Caco-2 (cell line): ENCODE data around the gene SLC23A1. TPM values are rescaled to one million over a fixed set of nuclear protein-coding genes. Genes with fewer than 3 reads are reported as not detected.

Experiments used
- Bru-seq: library from RNA; stranded (reverse); fragments of 400-500 nt; gene quantifications from one replicate; lab custom pipeline; 2021; lab: Mats Ljungman, UMichigan
- BruChase-seq, 2 experiments: library from RNA; stranded (reverse); fragments of 400-500 nt; gene quantifications; one replicate each; lab custom pipeline; 2021; lab: Mats Ljungman, UMichigan
- BruUV-seq: library from RNA; stranded (reverse); fragments of 400-500 nt; replicated peaks from 2 replicates; lab custom pipeline; 2021; lab: Mats Ljungman, UMichigan
- CTCF ChIA-PET: fragments of 300-600 bp; sonication (Branson Sonifier 250); formaldehyde crosslinking; loops from one replicate; lab custom pipeline; 2022; ENCODE audit warnings: antibody characterized with exemption; lab: Charles Lee
- POLR2A ChIA-PET: fragments of 300-600 bp; sonication (Branson Sonifier 250); formaldehyde crosslinking; loops from one replicate; lab custom pipeline; 2022; ENCODE audit warnings: antibody characterized with exemption; lab: Charles Lee
- DNase-seq, 2 experiments: peaks; one replicate each; pipeline versions ENCODE4 v3.0.0 to v3.0.0-alpha.2; 2020 to 2022
- H3K27me3 ChIP-seq: replicated peaks from 2 replicates; pipeline ENCODE4 v1.6.0; 2011; ENCODE audit warnings: low read length; ENCODE audit not compliant: control insufficient read depth, insufficient read depth
- H3K36me3 ChIP-seq: 2 replicates; pipeline ENCODE4 v1.5.1; 2011; ENCODE audit warnings: low read length; ENCODE audit not compliant: control insufficient read depth, insufficient read depth
- H3K4me1 ChIP-seq: fragments of 250-450 bp; sonication (Bioruptor Pico); 2 replicates; pipeline ENCODE4 v1.5.1; 2020; ENCODE audit warnings: mild to moderate bottlenecking
- H3K4me3 ChIP-seq: 2 replicates; pipeline ENCODE4 v1.5.1; 2011; ENCODE audit warnings: low read depth, mild to moderate bottlenecking, control low read depth, low read length
- H3K9me3 ChIP-seq: fragments of 250-450 bp; sonication (Bioruptor Pico); 2 replicates; pipeline ENCODE4 v1.5.1; 2020; ENCODE audit warnings: mild to moderate bottlenecking, moderate library complexity
- H3K27ac Mint-ChIP-seq: one replicate; pipeline ENCODE4 v1.8.0; 2022; ENCODE audit warnings: mixed read lengths; ENCODE audit not compliant: unreplicated experiment
- H3K27me3 Mint-ChIP-seq: one replicate; pipeline ENCODE4 v1.8.0; 2022; ENCODE audit warnings: mixed read lengths; ENCODE audit not compliant: insufficient read depth, unreplicated experiment
- H3K36me3 Mint-ChIP-seq: one replicate; pipeline ENCODE4 v1.8.0; 2022; ENCODE audit warnings: mild to moderate bottlenecking, mixed read lengths; ENCODE audit not compliant: insufficient read depth, unreplicated experiment
- H3K4me1 Mint-ChIP-seq: one replicate; pipeline ENCODE4 v1.8.0; 2022; ENCODE audit warnings: low read depth, mixed read lengths; ENCODE audit not compliant: unreplicated experiment
- H3K4me3 Mint-ChIP-seq: one replicate; pipeline ENCODE4 v1.8.0; 2022; ENCODE audit warnings: mild to moderate bottlenecking, moderate library complexity, mixed read lengths; ENCODE audit not compliant: unreplicated experiment
- H3K9me3 Mint-ChIP-seq: one replicate; pipeline ENCODE4 v1.8.0; 2022; ENCODE audit warnings: mixed read lengths; ENCODE audit not compliant: unreplicated experiment
- CTCF ChIP-seq, 2 experiments: fragments of 200-600 bp in 1 of 2; IDR thresholded peaks; 1 replicate in 1 of 2; 2 replicates in 1 of 2; pipeline versions ENCODE4 v1.5.1 to v1.8.0; 2011 to 2022; ENCODE audit warnings: antibody characterized with exemption in 1 of 2, control low read depth in 1 of 2, inconsistent platforms in 1 of 2, low read depth in 1 of 2, low read length in 1 of 2, mild to moderate bottlenecking in 1 of 2, moderate library complexity in 1 of 2; ENCODE audit not compliant: insufficient read depth in 1 of 2, severe bottlenecking in 1 of 2, unreplicated experiment in 1 of 2
- intact Hi-C: fragments of 100-400 bp; cut with micrococcal nuclease; formaldehyde crosslinking; loops from one replicate; pipeline ENCODE4 v1.10.0; 2022; ENCODE audit not compliant: unreplicated experiment
- long read RNA-seq: library from polyadenylated mRNA; stranded (forward); transcript quantifications from one replicate; pipeline ENCODE4 v2.0.0, GENCODE V29; 2022
- total RNA-seq: library from RNA; stranded (reverse); gene quantifications from 2 replicates; pipeline ENCODE4 v1.2.3, GENCODE V29; 2022

Gene SLC23A1
- total RNA-seq (20.4 and 24.0 TPM in 2 replicates), Bru-seq, nascent RNA (percentile 68 among the genes with signal in this experiment), BruChase-seq, experiment 1, labeled RNA remaining after a 2-hour chase (percentile 61 among the genes with signal in this experiment), BruChase-seq, experiment 2, labeled RNA remaining after a 6-hour chase (percentile 57 among the genes with signal in this experiment)
- long read RNA-seq, partial matches to known transcripts, result 4 of 9 reads
- long read RNA-seq, other reads (novel, unspliced or antisense), result 3 of 9 reads

- ChIA-PET POLR2A (interaction anchor here (0.6 to 1.1 kb wide), 2 partner anchors 9 to 833 kb away, joined by 3 read pairs; no protein-coding TSS in a partner anchor), CTCF (interaction anchor here (0.6 kb wide), 1 partner anchor 172 kb away, joined by 3 read pairs; no protein-coding TSS in a partner anchor)
- Mint-ChIP-seq H3K4me3 (peak within 1 kb of the TSS; percentile 67), H3K36me3 (peaks cover 13% of the 10 kb centered on the region), H3K9me3 (no peaks in the 10 kb centered on the region), H3K27ac (peak within 1 kb of the TSS; percentile 94), H3K4me1 (peaks cover 33% of the 10 kb centered on the region), H3K27me3 (no peaks in the 10 kb centered on the region)
- peak; percentile 80 to 85 for DNase-seq
- H3K4me3 ChIP-seq, result peak within 1 kb of the TSS; percentile 30
- no peak for TF ChIP-seq CTCF (IDR thresholded peaks at IDR 0.05; ENCODE audit: insufficient read depth in 1 of 2, low read depth in 1 of 2, low read length in 1 of 2, severe bottlenecking in 1 of 2, unreplicated experiment in 1 of 2)
- H3K4me1 ChIP-seq, result peaks cover 40% of the 10 kb centered on the region
- H3K9me3 ChIP-seq, result no peaks in the 10 kb centered on the region
- intact Hi-C loops, result no loop called here
- no peaks in the 10 kb centered on the region for H3K27me3 ChIP-seq
- no TSS peak for BruUV-seq
- H3K36me3 ChIP-seq, result no peaks in the 10 kb centered on the region; the same call in 1 of the 2 replicates
Observed at GRCh38 chr5:139383275-139383992, at the start of gene SLC23A1. TSS of gene SLC23A1 (minus strand) at chr5:139383297. CDS start at chr5:139383253, 44 bp downstream.

GRCh38 chr5:139431706-139432105 is 48.6 kb upstream of the SLC23A1 start:
- no TSS peak for BruUV-seq
- Mint-ChIP-seq H3K9me3 (no peaks in the 10 kb centered on the region), H3K36me3 (no peaks in the 10 kb centered on the region), H3K27me3 (no peaks in the 10 kb centered on the region), H3K27ac (no peak overlapping the region), H3K4me1 (peaks cover 6% of the 10 kb centered on the region), H3K4me3 (no peak overlapping the region)
- H3K27me3 ChIP-seq, result no peaks in the 10 kb centered on the region
- intact Hi-C loops, result no loop called here
- H3K36me3 ChIP-seq, result no peaks in the 10 kb centered on the region
- CTCF ChIA-PET, result no interaction called here
- no peak for DNase-seq
- peaks cover 15% of the 10 kb centered on the region for H3K4me1 ChIP-seq
- POLR2A ChIA-PET, result no interaction called here
- no peak for TF ChIP-seq CTCF (IDR thresholded peaks at IDR 0.05; ENCODE audit: insufficient read depth in 1 of 2, low read depth in 1 of 2, low read length in 1 of 2, severe bottlenecking in 1 of 2, unreplicated experiment in 1 of 2)
- H3K9me3 ChIP-seq, result no peaks in the 10 kb centered on the region
- H3K4me3 ChIP-seq, result no peak overlapping the region

- BruUV-seq, result no TSS peak
- CTCF ChIA-PET, result no interaction called here
Observed at GRCh38 chr5:139430015-139430414, 46.9 kb upstream of the SLC23A1 start.

More at GRCh38 chr5:139430015-139430414, 46.9 kb upstream of the SLC23A1 start:
- Mint-ChIP-seq H3K9me3 (no peaks in the 10 kb centered on the region), H3K27me3 (no peaks in the 10 kb centered on the region), H3K4me1 (peaks cover 6% of the 10 kb centered on the region), H3K36me3 (no peaks in the 10 kb centered on the region), H3K4me3 (no peak overlapping the region), H3K27ac (no peak overlapping the region)
- TF ChIP-seq CTCF (IDR thresholded peaks at IDR 0.05; ENCODE audit: insufficient read depth in 1 of 2, low read depth in 1 of 2, low read length in 1 of 2, severe bottlenecking in 1 of 2, unreplicated experiment in 1 of 2), result no peak
- peaks cover 14% of the 10 kb centered on the region for H3K4me1 ChIP-seq
- H3K9me3 ChIP-seq, result no peaks in the 10 kb centered on the region
- POLR2A ChIA-PET, result interaction anchor here (1.2 kb wide), 1 partner anchor 9 kb away, joined by 8 read pairs; the partner anchor contains the start of gene DNAJC18
- no peaks in the 10 kb centered on the region for H3K36me3 ChIP-seq
- DNase-seq, result no peak
- no peaks in the 10 kb centered on the region for H3K27me3 ChIP-seq
- no peak overlapping the region for H3K4me3 ChIP-seq
- intact Hi-C loops, result no loop called here
